Measurements from ENCODE around the gene ZNF346. TPM values are rescaled to one million over a fixed set of nuclear protein-coding genes. Genes with fewer than 3 reads are reported as not detected.

ZNF346 gene
- total RNA-seq, 2 experiments from 2014 or later, result 36.6 to 42.4 TPM

GRCh38 chr5:177004961-177005360, 17.5 kb upstream of the ZNF346 start:
- H3K4me3 ChIP-seq (ENCODE audit: low read depth, low read length, poor library complexity, severe bottlenecking), result peak overlapping the region; percentile 95
- intact Hi-C loops (cut with micrococcal nuclease; ENCODE audit: unreplicated experiment), result loop anchor here (5.0 to 10.0 kb wide), 2 partner anchors 422 to 470 kb away; partner anchors contain the start of genes GRK6 and RNF44
- no TSS peak for BruUV-seq (replicated peaks)
- H3K4me1 ChIP-seq (ENCODE audit: insufficient read depth, low read length, poor library complexity, severe bottlenecking), result peaks cover 39% of the 10 kb centered on the region
- POLR2A ChIA-PET, result interaction anchor here (0.8 to 8.9 kb wide), 6 partner anchors 8 to 23 kb away, joined by 3 to 74 read pairs (median 10); partner anchors contain the start of gene ZNF346
- H3K4me2 ChIP-seq (ENCODE audit: low read length), result peak overlapping the region; percentile 100
- TF ChIP-seq, protein P1, sequence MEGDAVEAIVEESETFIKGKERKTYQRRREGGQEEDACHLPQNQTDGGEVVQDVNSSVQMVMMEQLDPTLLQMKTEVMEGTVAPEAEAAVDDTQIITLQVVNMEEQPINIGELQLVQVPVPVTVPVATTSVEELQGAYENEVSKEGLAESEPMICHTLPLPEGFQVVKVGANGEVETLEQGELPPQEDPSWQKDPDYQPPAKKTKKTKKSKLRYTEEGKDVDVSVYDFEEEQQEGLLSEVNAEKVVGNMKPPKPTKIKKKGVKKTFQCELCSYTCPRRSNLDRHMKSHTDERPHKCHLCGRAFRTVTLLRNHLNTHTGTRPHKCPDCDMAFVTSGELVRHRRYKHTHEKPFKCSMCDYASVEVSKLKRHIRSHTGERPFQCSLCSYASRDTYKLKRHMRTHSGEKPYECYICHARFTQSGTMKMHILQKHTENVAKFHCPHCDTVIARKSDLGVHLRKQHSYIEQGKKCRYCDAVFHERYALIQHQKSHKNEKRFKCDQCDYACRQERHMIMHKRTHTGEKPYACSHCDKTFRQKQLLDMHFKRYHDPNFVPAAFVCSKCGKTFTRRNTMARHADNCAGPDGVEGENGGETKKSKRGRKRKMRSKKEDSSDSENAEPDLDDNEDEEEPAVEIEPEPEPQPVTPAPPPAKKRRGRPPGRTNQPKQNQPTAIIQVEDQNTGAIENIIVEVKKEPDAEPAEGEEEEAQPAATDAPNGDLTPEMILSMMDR (conservative IDR thresholded peaks at IDR 0.05; ENCODE audit: low read length), result no peak
- TF ChIP-seq EZH2phosphoT487 (IDR thresholded peaks at IDR 0.05; ENCODE audit: borderline replicate concordance, low read depth, low read length), result no peak
- no peaks in the 10 kb centered on the region for H3K9me3 ChIP-seq (ENCODE audit: low read length)
- peaks cover 64% of the 10 kb centered on the region for H3K79me2 ChIP-seq (ENCODE audit: insufficient read depth, low read depth, low read length)
- H3K36me3 ChIP-seq (ENCODE audit: insufficient read depth, low read length), result peaks cover 42% of the 10 kb centered on the region
- DNase-seq (ENCODE audit: low spot score), result no peak
- H4K20me1 ChIP-seq (ENCODE audit: insufficient read depth, low read length), result peaks cover 32% of the 10 kb centered on the region
- H3K9me2 ChIP-seq (ENCODE audit: insufficient read depth, low read length), result no peaks in the 10 kb centered on the region
- peak overlapping the region; percentile 72 for H3K27ac ChIP-seq (ENCODE audit: low read depth, low read length, poor library complexity, severe bottlenecking)
- H2AFZ ChIP-seq (ENCODE audit: low read length), result no peak overlapping the region
- CTCF ChIA-PET (ENCODE audit: unreplicated experiment), result interaction anchor here (0.8 to 1.8 kb wide), 3 partner anchors 8 to 67 kb away, joined by 3 to 4 read pairs (median 4); no protein-coding TSS in a partner anchor

DNA sequence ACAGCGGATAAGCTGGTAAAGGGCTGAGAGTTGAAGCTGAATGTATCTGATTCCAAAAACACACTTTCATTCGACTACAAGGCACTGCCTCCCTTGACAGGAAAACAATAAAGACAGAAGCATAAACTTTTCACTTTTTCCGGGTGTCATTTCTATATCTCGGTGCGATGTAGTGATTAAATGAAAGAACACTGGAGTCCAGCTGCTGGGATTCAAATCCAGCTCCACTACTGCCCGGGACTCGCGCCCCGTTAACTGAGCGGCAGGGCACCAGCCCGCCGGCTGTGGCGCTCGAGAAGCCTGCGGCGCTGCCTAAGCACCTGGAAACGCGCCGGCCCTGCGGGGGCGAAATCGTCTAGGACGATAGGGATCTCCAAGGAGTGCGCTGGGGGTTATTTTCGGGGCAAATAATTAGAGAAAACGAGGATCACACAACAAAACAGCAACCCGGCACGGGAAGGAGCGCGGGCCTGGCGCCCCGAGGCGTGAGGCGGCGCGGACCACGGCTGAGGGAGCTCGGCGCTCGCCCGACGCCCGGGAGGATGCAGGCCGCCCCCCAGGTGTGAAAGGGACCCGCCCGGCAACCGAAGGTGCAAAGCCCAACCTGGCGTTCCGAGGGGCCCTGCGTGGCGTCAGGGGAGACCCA, 16.8 kb upstream of the ZNF346 start:
- POLR2A ChIA-PET, result interaction anchor here (0.6 to 8.9 kb wide), 7 partner anchors 9 to 171 kb away, joined by 3 to 74 read pairs (median 8); partner anchors contain the start of gene ZNF346
- peak overlapping the region; percentile 100 for H3K4me2 ChIP-seq (ENCODE audit: low read length)
- CTCF ChIA-PET (ENCODE audit: unreplicated experiment), result interaction anchor here (0.8 to 1.8 kb wide), 3 partner anchors 9 to 66 kb away, joined by 3 to 4 read pairs (median 4); no protein-coding TSS in a partner anchor
- TF ChIP-seq, protein P1 (conservative IDR thresholded peaks at IDR 0.05; ENCODE audit: low read length), result peak; percentile 82
- no peak for TF ChIP-seq EZH2phosphoT487 (IDR thresholded peaks at IDR 0.05; ENCODE audit: borderline replicate concordance, low read depth, low read length)
- peaks cover 36% of the 10 kb centered on the region for H3K36me3 ChIP-seq (ENCODE audit: insufficient read depth, low read length)
- peaks cover 32% of the 10 kb centered on the region for H4K20me1 ChIP-seq (ENCODE audit: insufficient read depth, low read length)
- H3K27ac ChIP-seq (ENCODE audit: low read depth, low read length, poor library complexity, severe bottlenecking), result peak overlapping the region; percentile 72
- peak overlapping the region; percentile 95 for H3K4me3 ChIP-seq (ENCODE audit: low read depth, low read length, poor library complexity, severe bottlenecking)
- peak; percentile 84 for DNase-seq (ENCODE audit: low spot score)
- H3K79me2 ChIP-seq (ENCODE audit: insufficient read depth, low read depth, low read length), result peaks cover 56% of the 10 kb centered on the region
- H3K9me3 ChIP-seq (ENCODE audit: low read length), result no peaks in the 10 kb centered on the region
- intact Hi-C loops (cut with micrococcal nuclease; ENCODE audit: unreplicated experiment), result loop anchor here (1.0 to 10.0 kb wide), 4 partner anchors 11 to 471 kb away; partner anchors contain the start of genes FGFR4 and RNF44
- no peaks in the 10 kb centered on the region for H3K9me2 ChIP-seq (ENCODE audit: insufficient read depth, low read length)
- no TSS peak for BruUV-seq (replicated peaks)
- peaks cover 39% of the 10 kb centered on the region for H3K4me1 ChIP-seq (ENCODE audit: insufficient read depth, low read length, poor library complexity, severe bottlenecking)
- peak overlapping the region; percentile 75; the same call in 1 of the 2 replicates for H2AFZ ChIP-seq (ENCODE audit: low read length)
